ENCODE data around the gene KCNIP3. TPM values are rescaled to one million over a fixed set of nuclear protein-coding genes. Genes with fewer than 3 reads are reported as not detected.

The KCNIP3 gene
- total and polyA plus RNA-seq, 12 donors: 2.1 to 8.0 (median 3.9) TPM

DNA sequence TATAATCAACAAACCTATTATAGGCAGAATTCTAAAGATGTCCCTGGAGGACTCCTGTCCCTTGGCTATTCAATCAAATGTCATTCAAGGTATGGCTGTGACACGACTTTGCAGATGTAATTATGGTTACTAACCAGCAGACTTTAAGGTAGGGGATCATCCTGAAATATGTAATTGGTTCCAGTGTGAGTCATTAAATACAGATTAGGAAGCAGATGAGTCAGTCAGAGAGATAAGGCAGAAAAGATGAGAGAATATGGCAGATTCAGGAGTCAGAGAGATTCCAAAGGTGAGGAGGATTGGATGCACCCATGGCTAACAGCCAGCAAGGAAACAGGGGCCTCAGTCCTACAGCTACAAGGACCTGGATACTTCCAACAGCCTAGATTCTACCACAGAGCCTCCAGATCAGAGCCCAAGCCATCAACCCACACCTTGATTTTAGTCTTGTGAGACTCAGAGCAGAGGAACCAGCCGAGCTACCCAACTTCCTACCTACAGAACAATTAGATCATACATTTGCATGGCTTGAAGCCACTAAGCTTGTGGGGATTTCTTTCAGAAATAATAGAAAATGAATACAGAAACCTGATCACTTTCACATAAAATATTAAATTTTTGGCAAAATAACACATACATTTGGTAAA is 34.1 kb upstream of the KCNIP3 start:
- TF ChIP-seq, protein P1, sequence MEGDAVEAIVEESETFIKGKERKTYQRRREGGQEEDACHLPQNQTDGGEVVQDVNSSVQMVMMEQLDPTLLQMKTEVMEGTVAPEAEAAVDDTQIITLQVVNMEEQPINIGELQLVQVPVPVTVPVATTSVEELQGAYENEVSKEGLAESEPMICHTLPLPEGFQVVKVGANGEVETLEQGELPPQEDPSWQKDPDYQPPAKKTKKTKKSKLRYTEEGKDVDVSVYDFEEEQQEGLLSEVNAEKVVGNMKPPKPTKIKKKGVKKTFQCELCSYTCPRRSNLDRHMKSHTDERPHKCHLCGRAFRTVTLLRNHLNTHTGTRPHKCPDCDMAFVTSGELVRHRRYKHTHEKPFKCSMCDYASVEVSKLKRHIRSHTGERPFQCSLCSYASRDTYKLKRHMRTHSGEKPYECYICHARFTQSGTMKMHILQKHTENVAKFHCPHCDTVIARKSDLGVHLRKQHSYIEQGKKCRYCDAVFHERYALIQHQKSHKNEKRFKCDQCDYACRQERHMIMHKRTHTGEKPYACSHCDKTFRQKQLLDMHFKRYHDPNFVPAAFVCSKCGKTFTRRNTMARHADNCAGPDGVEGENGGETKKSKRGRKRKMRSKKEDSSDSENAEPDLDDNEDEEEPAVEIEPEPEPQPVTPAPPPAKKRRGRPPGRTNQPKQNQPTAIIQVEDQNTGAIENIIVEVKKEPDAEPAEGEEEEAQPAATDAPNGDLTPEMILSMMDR (IDR thresholded peaks at IDR 0.05): no peak
- ATAC-seq: no peak

DNA sequence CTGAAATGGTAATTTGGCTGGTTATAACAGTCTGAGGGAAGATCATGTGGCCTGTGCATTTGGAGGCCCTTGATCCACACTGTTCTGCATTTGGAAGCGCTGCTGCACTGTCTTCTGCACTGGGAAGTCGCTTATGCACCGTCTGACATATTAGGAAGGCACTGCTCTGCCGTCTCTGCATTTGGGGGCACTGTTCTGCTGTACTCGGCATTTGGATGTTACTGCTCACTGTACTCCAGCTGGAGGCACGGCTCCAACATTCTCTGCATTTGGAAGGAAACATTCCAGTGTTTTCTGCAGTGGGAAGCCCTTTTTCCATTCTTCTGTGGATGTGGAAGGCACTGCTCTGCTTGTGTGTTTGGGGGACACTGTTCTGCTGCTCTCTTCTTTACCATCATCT is 32.5 kb upstream of the KCNIP3 start:
- 44 to 45% methylated on average over 6 of the region's 6 CpGs for WGBS, 2 donors
- DNase-seq: no peak
- no peak for ATAC-seq
- Histone ChIP-seq H3K4me3 (no peak overlapping the region), H3K36me3 (no peaks in the 10 kb centered on the region), H3K27me3 (no peaks in the 10 kb centered on the region), H3K9me3 (no peaks in the 10 kb centered on the region), H3K4me1 (no peaks in the 10 kb centered on the region), H3K27ac (no peak overlapping the region)
- TF ChIP-seq, protein P1 (IDR thresholded peaks at IDR 0.05): no peak
- intact Hi-C loops (cut with DNase I): no loop called here

More for the DNA sequence above, 34.1 kb upstream of the KCNIP3 start:
- intact Hi-C loops (cut with DNase I): no loop called here
- Histone ChIP-seq H3K36me3 (no peaks in the 10 kb centered on the region), H3K4me3 (no peak overlapping the region), H3K27ac (no peak overlapping the region), H3K4me1 (no peaks in the 10 kb centered on the region), H3K27me3 (no peaks in the 10 kb centered on the region), H3K9me3 (peaks cover 0 to 6% (median 0%) of the 10 kb centered on the region in 11 donors)
- WGBS, 2 donors: 65 to 71% methylated on average over 2 of the region's 2 CpGs
- DNase-seq: no peak

DNA sequence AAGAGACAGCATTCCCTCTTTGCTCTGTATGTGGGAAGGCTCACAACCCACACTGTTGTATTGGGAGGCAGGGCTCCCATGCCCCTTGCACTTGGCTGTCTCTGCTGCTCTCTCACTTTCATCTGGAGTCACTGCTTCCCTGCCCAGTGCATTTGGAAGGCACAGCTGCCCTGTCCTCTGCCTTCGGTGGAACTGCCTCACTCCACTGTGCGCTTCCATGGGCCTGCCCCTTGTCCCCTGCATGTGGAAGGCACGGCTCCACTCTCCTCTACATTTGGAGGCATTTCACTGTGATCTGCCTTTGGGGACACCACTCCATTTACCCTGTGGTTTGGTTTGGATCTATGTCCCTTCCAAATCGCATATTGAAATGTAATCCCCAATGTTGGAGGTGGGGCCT is 32.0 kb upstream of the KCNIP3 start:
- TF ChIP-seq, protein P1 (IDR thresholded peaks at IDR 0.05): no peak
- no peak overlapping the region for H3K4me3 ChIP-seq
- no peak overlapping the region for H3K27ac ChIP-seq
- H3K27me3 ChIP-seq: no peaks in the 10 kb centered on the region
- intact Hi-C loops (cut with DNase I): no loop called here
- 85 to 91% methylated on average over 4 of the region's 4 CpGs for WGBS, 2 donors
- no peaks in the 10 kb centered on the region for H3K9me3 ChIP-seq
- no peaks in the 10 kb centered on the region for H3K36me3 ChIP-seq
- no peak for ATAC-seq
- no peaks in the 10 kb centered on the region for H3K4me1 ChIP-seq
- no peak for DNase-seq

DNA sequence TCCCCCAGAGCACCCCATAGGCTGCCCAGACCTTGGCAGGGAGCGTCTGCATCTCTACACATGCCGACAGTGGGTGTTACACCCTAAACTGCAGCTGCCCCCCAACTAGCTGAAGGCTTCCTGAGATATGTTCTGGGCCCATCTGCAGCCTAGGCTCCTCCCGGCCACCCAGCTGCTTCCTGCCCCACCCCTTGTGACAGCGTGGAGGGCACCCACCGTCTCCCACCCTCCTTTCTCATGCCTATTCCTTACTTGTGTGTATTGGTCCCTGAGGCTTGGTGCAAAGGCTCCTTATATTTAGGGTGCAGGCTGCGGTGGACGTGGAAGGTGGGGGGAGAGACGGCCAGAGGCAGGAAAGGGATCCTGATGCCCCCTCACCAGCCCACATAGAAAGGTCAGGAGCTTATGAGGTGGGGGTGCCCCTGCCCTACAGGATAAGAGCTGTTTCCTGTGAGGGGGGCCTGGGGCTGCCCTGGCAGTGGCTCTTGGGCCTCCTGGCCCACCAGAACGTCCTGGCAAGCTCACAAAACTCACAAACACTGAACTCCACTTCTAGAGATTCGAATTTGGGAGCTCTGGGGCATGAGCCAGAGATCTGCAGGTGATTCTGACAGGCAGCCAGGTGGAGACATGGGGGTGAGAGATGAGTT is 30.2 kb upstream of the KCNIP3 start:
- H3K36me3 ChIP-seq: no peaks in the 10 kb centered on the region
- no peak overlapping the region for H3K4me3 ChIP-seq
- no peak for DNase-seq
- no peaks in the 10 kb centered on the region for H3K4me1 ChIP-seq
- no peaks in the 10 kb centered on the region for H3K9me3 ChIP-seq
- no peak for ATAC-seq
- intact Hi-C loops (cut with DNase I): no loop called here
- TF ChIP-seq, protein P1 (IDR thresholded peaks at IDR 0.05): no peak
- 70 to 74% methylated on average over 10 of the region's 10 CpGs for WGBS, 2 donors
- no peak overlapping the region for H3K27ac ChIP-seq
- H3K27me3 ChIP-seq: no peaks in the 10 kb centered on the region
